HG03103 (cell line): Measurements from ENCODE around the gene PEX7.
"Not testable (repeated sequence)": the region's sequence is repeated elsewhere in the genome, so short reads cannot be mapped to it uniquely, and the experiment has no call there.

Experiments
- ATAC-seq: cut with Tn5 transposase; IDR thresholded peaks from one replicate; pipeline ENCODE4 v1.9.1; 2021; ENCODE audit warnings: low read depth; ENCODE audit not compliant: unreplicated experiment

Gene PEX7

GRCh38 chr6:136890194-136890839 is 67.9 kb downstream of the PEX7 start:
- ATAC-seq: no peak

GRCh38 chr6:136890986-136891385 is 68.6 kb downstream of the PEX7 start:
- ATAC-seq: no peak

GRCh38 chr6:136893187-136893586 is 70.8 kb downstream of the PEX7 start:
- no peak for ATAC-seq

GRCh38 chr6:136895901-136896300 is 73.5 kb downstream of the PEX7 start:
- ATAC-seq: no peak

GRCh38 chr6:136897071-136897470 is 74.7 kb downstream of the PEX7 start:
- no peak for ATAC-seq

- ATAC-seq: no peak
Observed at GRCh38 chr6:136901212-136901784, 78.9 kb downstream of the PEX7 start.

- ATAC-seq: not testable (repeated sequence)
Observed at GRCh38 chr6:136904477-136904876, 82.1 kb downstream of the PEX7 start.

GRCh38 chr6:136914947-136915346 is 92.6 kb downstream of the PEX7 start:
- ATAC-seq: no peak

- ATAC-seq: no peak
Observed at GRCh38 chr6:136918706-136919105, 96.3 kb downstream of the PEX7 start.

- no peak for ATAC-seq
Observed at GRCh38 chr6:136920216-136920615, 97.8 kb downstream of the PEX7 start.

- ATAC-seq: no peak
Observed at GRCh38 chr6:136920671-136921380, 98.4 kb downstream of the PEX7 start.

- no peak for ATAC-seq
Observed at GRCh38 chr6:136921381-136921935, 99.1 kb downstream of the PEX7 start.

GRCh38 chr6:136921936-136922684 is 99.7 kb downstream of the PEX7 start, which contains the start of gene SLC35D3:
SLC35D3 (plus strand) TSS chr6:136922301; CDS start chr6:136922429, 128 bp downstream.
- no peak for ATAC-seq

- ATAC-seq: no peak
Observed at GRCh38 chr6:136922685-136923006, 100.3 kb downstream of the PEX7 start.

- ATAC-seq: no peak
Observed at GRCh38 chr6:136923116-136923953, 100.9 kb downstream of the PEX7 start.

GRCh38 chr6:136923954-136924673 is 101.7 kb downstream of the PEX7 start:
- no peak for ATAC-seq

- ATAC-seq: no peak
Observed at GRCh38 chr6:136926383-136926782, 104.0 kb downstream of the PEX7 start.

GRCh38 chr6:136927292-136927691 is 104.9 kb downstream of the PEX7 start:
- no peak for ATAC-seq

- ATAC-seq: no peak
Observed at GRCh38 chr6:136930528-136930927, 108.1 kb downstream of the PEX7 start.
